UCSD-AML1 (cell line): ENCODE measurements around the gene GDI2.
A peak's percentile ranks its signal among the peaks of the same experiment; 100 is the strongest.
"Not testable (repeated sequence)": the region's sequence is repeated elsewhere in the genome, so short reads cannot be mapped to it uniquely, and the experiment has no call there.

ENCODE experiments used
- DNase-seq: peaks from one replicate; lab custom pipeline; 2025; ENCODE audit not compliant: unreplicated experiment; lab: John Stamatoyannopoulos, UW

Gene GDI2

GRCh38 chr10:5813341-5814109, at the start of gene GDI2:
TSS of gene GDI2 (minus strand) at chr10:5813434. CDS start at chr10:5813258, 176 bp downstream.
- peak; percentile 98 for DNase-seq

GRCh38 chr10:5862360-5862961, 49.2 kb upstream of the GDI2 start:
- DNase-seq: no peak

GRCh38 chr10:5860066-5860465, 46.8 kb upstream of the GDI2 start:
- no peak for DNase-seq

DNA sequence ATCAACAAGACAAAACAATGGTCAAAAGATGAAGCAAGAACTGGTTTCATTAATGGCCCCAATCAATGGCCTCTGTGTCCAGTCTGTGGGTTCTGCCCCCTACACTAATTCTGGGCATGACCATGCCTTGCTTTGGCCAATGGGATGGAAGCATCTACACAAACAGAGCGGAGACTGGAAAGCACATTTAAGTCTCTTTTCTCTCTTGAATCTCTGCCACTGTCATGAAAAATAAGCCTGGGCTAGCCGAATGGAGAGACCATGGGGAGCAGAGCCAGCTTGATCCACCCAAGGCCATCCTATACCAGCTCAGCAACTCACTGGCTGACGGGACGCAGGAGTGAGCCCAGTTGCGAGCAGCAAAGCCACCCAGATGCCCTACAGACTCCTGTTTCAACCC, 45.6 kb upstream of the GDI2 start:
- no peak for DNase-seq

DNA sequence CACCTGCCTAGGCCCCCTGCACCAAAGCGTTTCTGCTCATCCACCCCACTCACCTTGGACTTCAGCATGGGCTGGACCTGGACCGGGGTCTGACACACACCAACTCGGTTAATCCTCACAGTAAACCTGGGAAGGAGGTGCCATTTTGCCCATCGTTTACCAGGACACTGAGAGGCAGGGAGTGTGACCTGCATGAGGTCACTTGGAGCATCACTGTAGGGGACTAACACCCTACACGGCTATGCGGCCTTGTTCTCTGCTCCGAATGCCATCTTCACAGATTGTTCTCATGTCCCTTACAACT, 43.4 kb upstream of the GDI2 start:
- DNase-seq: no peak

DNA sequence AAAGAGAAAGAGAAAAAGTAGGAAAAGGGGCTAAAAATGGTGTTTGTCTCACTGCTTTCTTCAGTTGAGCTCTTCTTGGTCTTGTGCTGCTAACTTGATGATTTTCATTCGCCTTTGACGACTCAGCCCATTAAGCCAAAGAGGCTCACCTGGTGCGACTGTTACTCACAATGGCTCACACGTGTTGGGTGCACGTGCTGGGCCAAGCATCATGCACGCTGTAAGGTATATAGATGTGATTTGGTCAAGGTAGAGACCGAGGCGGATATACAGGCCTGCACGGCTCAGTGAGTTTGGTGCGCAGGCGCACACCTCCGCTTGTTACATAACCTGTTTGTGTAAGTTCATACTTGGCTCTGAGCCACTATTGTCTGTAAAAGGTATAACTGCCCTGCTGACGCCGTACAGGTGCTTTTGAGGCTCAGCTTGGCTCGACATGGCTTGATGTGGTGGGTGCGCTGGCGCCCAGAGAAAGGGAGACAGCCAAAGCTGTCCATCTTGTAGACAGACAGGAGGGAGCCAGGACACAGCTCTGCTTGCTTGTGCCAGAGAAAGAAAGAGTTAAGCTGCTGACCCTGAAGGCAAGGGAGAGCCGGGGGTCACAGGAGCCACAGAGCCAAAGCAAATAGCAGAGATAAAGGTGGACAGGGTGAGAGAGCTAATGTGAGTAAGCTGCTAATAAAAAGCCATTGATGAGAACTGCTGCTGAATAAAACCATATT, 42.9 kb upstream of the GDI2 start:
- no peak for DNase-seq

GRCh38 chr10:5854131-5854475, 40.9 kb upstream of the GDI2 start:
- DNase-seq: no peak

DNA sequence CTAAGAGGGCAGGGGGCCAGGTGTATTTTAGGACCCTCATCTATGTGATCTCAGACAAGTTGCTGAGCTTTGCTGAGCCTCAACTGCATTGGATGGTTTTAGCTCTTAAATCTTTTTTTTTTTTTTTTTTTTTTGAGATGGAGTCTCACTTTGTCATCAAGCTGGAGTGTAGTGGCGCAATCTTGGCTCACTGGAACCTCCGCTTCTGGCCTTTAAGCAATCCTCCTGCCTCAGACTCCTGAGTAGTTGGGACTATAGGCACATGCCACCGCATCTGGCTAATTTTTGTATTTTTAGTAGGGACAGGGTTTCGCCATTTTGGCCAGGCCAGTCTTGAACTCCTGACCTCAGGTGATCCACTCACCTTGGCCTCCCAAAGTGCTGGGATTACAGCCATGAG, 33.4 kb upstream of the GDI2 start:
- DNase-seq: not testable (repeated sequence)

- no peak for DNase-seq
Measured at GRCh38 chr10:5844345-5845055, 31.3 kb upstream of the GDI2 start.

- DNase-seq: no peak
Measured at GRCh38 chr10:5843686-5844344, 30.6 kb upstream of the GDI2 start.

DNA sequence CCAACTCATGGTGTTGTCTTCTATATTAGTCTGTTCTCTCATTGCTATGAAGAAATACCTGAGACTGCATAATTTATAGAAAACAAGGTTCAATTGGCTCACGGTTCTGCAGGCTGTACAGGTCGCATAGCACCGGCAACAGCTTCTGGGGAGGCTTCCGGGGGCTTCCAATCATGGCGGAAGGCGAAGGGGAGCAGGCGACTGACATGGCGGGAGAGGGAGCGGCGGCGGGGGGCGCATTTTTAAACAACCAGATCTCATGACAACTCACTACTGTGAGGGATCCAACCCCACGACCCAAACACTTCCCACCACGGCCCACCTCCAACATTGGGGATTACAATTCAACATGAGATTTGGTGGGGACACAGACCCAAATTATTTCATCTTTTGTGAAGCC, 28.7 kb upstream of the GDI2 start:
- no peak for DNase-seq

DNA sequence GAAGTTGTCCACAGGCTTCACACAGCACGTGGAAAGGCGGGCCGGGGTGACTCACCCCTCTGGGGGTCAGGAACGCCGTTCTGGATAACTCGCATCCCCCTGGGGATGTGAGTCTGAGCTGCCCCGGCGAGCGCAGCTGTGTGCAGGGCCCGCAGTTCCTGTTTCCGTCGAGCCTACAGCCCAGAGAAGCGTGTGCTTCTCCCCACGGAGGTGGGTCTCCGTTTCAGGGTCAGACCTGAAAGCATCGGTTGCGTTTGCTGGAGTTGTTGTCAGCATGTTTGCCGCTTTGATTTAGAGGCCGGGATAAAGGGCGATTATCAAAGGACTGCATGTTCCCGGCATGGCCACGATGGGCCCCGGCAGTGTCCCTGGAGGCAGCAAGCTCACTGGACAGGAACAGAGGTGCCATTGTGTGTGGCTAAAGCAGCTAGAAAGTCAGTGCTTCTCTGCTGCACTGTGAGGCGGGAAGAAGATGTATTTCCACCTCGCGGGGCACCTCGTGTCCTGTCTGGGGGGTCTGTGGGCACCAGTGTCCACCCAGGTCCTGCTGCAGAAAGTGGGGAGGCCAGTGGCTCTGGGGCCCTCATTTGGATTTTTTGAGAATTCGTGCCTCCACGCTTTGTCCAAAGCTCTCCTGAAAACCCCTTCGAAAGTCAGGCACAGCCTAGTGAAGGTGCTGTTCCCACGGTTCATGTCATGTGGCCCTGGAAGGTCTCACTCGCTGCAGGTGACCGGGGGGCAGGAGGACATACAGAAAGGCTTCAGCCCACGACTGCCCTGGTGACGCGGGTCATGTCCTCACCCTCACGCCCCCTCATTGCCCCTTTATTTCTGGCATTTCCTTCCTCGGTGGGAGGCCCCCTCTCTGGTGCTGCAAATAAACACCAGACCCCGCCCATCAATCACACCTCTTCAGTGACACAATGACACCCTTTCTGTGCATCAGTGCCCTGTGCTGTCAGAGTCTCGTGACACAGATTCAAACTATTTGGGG, 27.4 kb upstream of the GDI2 start:
- peak; percentile 28 for DNase-seq

GRCh38 chr10:5836181-5836580, 22.9 kb upstream of the GDI2 start:
- DNase-seq: not testable (repeated sequence)

DNA sequence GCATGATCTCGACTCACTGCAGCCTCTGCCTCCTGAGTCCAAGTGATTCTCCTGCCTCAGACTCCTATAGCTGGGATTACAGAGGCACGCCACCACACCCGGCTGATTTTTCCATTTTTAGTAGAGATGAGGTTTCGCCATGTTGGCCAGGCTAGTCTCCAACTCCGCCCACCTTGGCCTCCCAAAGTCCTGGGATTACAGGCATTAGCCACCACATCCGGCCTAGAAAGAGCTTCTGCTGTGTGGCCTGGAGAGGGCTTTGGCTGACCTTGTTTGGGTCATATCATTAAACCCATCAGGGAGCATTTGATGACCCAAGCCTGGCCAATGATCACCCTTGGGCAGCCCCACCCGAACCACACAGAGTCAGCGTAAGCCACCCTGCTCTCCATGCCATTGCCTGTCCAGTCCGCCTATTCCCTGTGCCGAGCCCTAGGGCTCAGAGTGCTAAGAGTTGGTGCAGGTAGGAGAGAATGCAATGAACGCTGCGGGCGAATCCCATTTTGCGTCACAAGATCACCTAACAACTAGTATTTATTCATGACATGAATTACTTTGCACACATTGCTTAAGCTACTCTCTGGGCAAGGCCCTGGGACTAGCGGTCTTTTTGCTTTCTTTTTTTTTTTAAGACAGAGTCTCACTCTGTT, 22.3 kb upstream of the GDI2 start:
- DNase-seq: no peak

- DNase-seq: no peak
Measured at GRCh38 chr10:5833814-5834213, 20.6 kb upstream of the GDI2 start.

DNA sequence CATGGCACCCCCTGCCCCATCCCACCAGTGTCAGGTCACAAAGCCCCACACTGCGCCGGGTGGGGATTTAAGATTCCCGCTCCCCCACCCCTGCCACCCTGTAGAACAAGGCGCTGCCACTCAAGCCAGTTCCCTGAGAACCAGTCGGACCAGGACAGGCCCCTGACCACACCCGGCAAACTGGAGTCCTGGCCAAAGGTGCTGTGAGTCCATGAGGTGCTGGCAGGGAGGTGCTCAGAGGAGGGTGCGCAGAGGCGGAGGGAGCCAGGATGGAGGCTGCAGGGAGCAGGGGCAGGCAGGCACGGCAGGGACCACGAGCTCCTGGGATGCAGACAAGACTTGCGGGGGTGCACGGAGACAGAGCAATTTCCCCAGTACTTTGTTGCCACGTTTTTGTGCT, 19.7 kb upstream of the GDI2 start:
- no peak for DNase-seq

GRCh38 chr10:5831446-5831782, 18.2 kb upstream of the GDI2 start:
- no peak for DNase-seq

DNA sequence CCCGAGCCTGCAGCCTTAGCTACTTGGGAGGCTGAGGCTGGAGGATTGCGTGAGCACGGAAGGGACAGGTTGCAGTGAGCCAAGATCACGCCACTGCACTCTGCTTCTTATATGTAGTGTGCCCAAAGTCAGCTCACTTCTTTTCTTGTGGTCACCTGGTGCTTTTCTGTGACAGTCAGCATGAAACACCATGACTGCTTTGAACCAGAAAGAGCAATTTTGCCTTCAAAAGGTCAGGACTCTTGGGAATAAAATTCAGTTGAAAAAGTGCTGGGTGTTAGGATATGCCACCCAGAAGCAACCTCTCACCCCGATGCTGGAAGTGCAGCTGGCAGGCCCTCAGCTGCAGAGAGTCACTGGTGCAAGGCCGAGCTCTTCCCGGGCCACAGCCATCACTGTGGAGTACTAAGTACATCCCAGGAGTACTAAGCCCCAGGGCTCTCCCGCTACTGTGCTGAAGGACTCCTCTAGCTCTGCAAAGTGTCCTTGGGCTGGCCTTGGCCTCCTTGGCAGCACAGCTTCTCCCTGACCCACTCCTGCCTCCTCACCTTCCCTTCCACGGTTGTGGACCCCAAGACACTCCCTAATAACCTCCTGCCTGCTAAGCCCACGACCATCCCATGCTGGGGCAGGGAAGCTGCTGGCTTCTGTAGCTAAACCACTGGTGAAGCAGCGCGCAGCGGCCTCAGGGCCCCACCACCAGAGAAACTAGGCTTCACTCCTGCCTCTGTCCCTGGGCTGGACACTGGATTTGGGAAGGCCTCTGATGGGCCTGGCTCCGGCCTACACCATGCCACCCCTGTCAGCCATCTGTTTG, 17.6 kb upstream of the GDI2 start:
- DNase-seq: no peak

- no peak for DNase-seq
Measured at GRCh38 chr10:5829267-5829666, 16.0 kb upstream of the GDI2 start.
